Activated T-cell treated with anti-CD3 and anti-CD28 coated beads, Interleukin-2, amount 50 U/mL, for 4 hours (primary cell): ENCODE measurements around the gene TRPV6. TPM values are rescaled to one million over a fixed set of nuclear protein-coding genes. Genes with fewer than 3 reads are reported as not detected.

Experiments used
- ATAC-seq, 2 donors: fragments of 200-7000 bp; cut with Tn5 transposase; one replicate each; pipeline ENCODE4 v1.10.0; 2021
- DNase-seq: peaks from one replicate; pipeline ENCODE4 v3.0.0-alpha.2; 2020
- H3K27me3 Mint-ChIP-seq: one replicate; pipeline ENCODE4 v1.8.0; 2021; ENCODE audit warnings: low read depth, mixed read lengths
- H3K36me3 Mint-ChIP-seq: one replicate; pipeline ENCODE4 v1.8.0; 2022; ENCODE audit warnings: mixed read lengths; ENCODE audit not compliant: insufficient read depth
- H3K4me1 Mint-ChIP-seq: one replicate; pipeline ENCODE4 v1.8.0; 2021; ENCODE audit warnings: low read depth, mixed read lengths
- H3K4me3 Mint-ChIP-seq: one replicate; pipeline ENCODE4 v1.8.0; 2021; ENCODE audit warnings: mild to moderate bottlenecking, moderate library complexity, mixed read lengths
- H3K9me3 Mint-ChIP-seq: one replicate; pipeline ENCODE4 v1.8.0; 2021; ENCODE audit warnings: mixed read lengths
- total RNA-seq, 3 donors: library from RNA; stranded (reverse); gene quantifications; one replicate each; pipeline ENCODE4 v1.2.1, GENCODE V29; 2021

The TRPV6 gene
- total RNA-seq, 3 donors from 2014 or later = not detected

DNA sequence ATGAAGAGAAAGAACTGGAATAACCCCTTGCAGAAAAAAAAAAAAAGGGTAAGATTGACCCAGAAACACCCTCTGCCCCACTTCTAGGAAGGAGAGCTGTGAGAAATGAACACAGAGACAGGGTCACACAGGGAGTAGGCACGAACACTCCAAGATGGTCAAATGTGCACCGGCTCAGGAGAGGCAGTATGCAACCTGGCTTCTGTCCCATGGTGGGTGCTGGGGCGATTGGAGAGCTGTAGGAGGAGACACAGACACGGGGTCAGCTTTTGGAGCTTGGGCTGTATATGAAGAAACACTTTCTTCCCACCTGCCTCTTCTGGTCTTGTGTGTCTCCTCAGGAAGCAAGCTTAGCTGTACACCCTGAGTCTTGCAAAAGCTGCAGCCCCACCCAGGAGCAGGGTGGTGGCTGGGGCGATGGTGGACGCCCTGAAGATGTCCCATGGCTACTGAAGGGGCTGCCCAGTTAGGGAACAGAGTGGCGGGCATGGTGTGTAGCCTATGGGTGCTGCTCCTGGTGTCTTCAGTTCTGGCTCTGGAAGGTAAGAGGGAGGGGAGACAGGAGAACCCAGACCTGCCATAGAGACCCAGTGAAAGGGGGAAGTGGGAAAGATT lies 22.7 kb downstream of the TRPV6 start:
- ATAC-seq (no peak), DNase-seq (no peak)
- Mint-ChIP-seq H3K4me3 (no peak overlapping the region), H3K9me3 (no peaks in the 10 kb centered on the region), H3K4me1 (peaks cover 3% of the 10 kb centered on the region), H3K36me3 (peaks cover 4% of the 10 kb centered on the region), H3K27me3 (no peaks in the 10 kb centered on the region)

DNA sequence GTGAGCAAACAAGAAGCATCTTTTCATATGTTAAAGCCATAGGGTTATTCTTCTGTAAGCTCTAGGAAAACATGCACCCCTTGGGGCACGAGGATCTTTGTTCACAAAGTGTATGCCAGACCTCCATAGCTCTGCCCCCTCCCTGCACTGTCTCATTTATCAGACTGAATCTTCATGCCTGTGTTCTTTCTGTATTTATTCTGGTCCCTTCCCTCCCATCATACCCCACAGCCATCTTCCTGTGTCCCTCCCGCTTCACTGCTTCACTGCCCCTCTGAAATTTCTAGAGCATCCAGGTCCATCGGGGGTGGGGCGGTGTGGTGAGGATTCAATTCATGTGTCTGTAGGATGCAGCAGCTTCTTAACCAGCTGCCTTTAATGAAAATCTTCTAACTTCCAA lies 23.2 kb downstream of the TRPV6 start:
- no peak overlapping the region for H3K4me3 Mint-ChIP-seq
- DNase-seq (no peak), ATAC-seq (no peak)
- peaks cover 6% of the 10 kb centered on the region for H3K4me1 Mint-ChIP-seq
- no peaks in the 10 kb centered on the region for H3K9me3 Mint-ChIP-seq
- H3K27me3 Mint-ChIP-seq = no peaks in the 10 kb centered on the region
- peaks cover 4% of the 10 kb centered on the region for H3K36me3 Mint-ChIP-seq

DNA sequence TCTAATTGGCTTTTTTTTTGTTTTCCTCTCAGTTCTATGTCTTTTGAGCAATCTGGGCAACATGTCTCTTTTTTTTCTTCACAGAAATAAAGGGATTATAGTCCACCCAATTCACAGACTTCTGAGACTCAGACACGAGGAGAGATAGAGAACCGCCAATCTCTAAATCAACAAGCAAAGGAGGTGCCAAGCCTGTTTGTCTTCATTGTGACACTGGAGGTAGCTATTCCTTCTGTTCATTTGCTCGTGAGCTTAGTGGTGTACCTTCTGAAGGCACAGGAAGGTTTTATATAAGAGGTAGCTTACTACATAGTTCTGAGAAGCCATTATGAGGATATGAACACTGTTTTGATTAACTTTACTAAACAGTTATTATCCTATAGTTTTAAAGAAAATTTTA lies 24.6 kb downstream of the TRPV6 start:
- Mint-ChIP-seq H3K27me3 (no peaks in the 10 kb centered on the region), H3K9me3 (no peaks in the 10 kb centered on the region)

DNA sequence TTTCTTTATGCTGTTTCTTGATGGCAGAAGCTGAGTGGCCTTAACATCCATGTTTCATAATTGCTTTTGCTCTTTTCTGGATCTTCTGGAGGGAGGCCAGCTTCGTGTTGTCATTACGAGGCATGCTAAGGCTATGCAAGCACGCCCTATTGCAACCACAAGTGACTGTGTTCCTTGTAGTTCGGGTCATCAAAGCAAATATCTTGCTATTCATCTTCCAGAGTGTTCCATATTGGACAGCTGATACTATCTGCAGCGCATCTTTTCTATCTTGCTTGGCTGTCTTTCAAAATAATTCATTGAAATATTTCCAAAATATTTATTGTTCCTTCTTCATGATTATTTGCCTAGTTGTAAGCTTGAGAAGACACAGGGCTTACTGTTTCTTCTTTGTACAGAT lies 25.7 kb downstream of the TRPV6 start:
- Mint-ChIP-seq H3K4me1 (peaks cover 20% of the 10 kb centered on the region), H3K9me3 (no peaks in the 10 kb centered on the region), H3K36me3 (peaks cover 4% of the 10 kb centered on the region), H3K4me3 (no peak overlapping the region), H3K27me3 (no peaks in the 10 kb centered on the region)
- ATAC-seq = no peak
- DNase-seq = no peak

More for the DNA sequence above, 24.6 kb downstream of the TRPV6 start:
- Mint-ChIP-seq H3K4me1 (peaks cover 18% of the 10 kb centered on the region), H3K4me3 (no peak overlapping the region), H3K36me3 (peaks cover 4% of the 10 kb centered on the region)
- DNase-seq = no peak
- no peak for ATAC-seq

DNA sequence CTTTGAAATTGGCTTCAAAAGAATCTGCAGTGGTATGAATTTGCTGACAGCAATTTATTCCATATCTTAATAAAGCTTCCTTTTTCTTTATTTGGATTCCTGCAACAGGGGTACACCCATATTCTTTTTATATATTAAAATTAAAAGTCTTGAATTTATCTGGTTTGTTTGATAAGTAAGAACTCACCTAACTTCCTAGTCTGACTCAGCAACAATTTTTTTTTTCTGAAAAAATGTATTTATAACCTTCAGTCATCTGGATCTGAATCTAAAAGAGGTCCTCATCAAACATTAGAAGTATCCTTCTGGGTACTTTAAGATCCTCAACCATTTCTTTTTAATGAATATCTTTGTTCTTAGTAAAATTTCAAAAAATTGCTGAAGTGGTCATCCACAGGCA lies 26.1 kb downstream of the TRPV6 start:
- Mint-ChIP-seq H3K4me1 (peaks cover 20% of the 10 kb centered on the region), H3K27me3 (no peaks in the 10 kb centered on the region), H3K4me3 (no peak overlapping the region), H3K9me3 (no peaks in the 10 kb centered on the region), H3K36me3 (peaks cover 4% of the 10 kb centered on the region)
- ATAC-seq (no peak), DNase-seq (no peak)

DNA sequence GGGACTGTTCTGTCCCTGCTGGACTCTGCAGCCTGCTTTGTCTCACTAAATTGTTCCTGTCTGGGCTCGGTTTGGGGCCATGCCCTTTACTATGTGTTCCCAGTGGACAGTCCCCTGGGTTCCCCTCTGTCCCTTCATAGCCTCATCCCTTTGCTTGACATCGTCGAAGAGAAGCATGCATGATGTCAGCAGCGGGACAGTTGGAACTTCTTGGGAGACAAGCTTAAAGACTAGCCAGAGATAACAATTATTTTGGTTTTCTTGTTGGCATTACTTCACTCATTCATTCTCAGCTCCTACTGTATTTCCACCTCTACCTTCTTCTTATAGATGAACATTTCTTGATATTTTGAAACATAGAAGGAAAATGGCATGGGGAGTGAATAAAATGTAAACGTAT lies 27.9 kb downstream of the TRPV6 start:
- H3K9me3 Mint-ChIP-seq = no peaks in the 10 kb centered on the region
- peak overlapping the region; percentile 11 for H3K4me3 Mint-ChIP-seq
- H3K27me3 Mint-ChIP-seq = no peaks in the 10 kb centered on the region
- DNase-seq (no peak), ATAC-seq (no peak)
- H3K4me1 Mint-ChIP-seq = peaks cover 23% of the 10 kb centered on the region
- no peaks in the 10 kb centered on the region for H3K36me3 Mint-ChIP-seq

DNA sequence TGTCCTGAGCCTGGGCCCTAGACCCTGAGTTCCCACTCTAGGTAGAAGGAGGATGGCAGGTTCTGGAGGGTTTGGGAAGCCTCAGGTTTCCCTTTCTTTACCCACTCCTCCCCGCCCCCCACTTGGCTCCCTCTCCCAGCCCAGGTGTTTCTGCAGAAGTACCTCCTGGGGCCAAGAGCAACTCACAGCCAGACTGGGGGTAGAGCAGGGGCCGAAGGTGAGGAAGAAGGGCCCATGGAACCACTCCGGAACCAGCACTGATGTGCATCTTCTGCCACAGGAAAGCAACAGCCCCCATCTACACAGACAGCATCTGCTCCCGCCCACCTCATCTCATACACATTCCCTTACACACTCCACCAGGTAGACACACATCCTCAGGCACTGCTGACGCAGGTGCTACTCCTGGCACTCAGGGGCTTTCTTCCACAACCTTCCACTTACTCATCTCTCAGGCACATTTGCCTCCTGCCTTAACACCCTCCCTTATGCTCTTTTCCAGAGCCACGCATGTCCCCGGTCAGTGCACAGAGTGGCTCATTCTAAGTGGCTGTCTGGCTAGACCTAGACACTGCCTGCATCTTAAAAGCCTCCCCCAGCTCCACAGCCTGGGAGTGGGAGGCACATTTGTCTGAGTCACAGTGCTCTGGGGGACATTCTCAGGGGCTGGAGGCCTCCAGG lies 28.8 kb downstream of the TRPV6 start:
- Mint-ChIP-seq H3K4me3 (peak overlapping the region; percentile 78), H3K9me3 (no peaks in the 10 kb centered on the region), H3K4me1 (peaks cover 23% of the 10 kb centered on the region), H3K36me3 (no peaks in the 10 kb centered on the region), H3K27me3 (no peaks in the 10 kb centered on the region)
- DNase-seq (no peak), ATAC-seq (no peak)

DNA sequence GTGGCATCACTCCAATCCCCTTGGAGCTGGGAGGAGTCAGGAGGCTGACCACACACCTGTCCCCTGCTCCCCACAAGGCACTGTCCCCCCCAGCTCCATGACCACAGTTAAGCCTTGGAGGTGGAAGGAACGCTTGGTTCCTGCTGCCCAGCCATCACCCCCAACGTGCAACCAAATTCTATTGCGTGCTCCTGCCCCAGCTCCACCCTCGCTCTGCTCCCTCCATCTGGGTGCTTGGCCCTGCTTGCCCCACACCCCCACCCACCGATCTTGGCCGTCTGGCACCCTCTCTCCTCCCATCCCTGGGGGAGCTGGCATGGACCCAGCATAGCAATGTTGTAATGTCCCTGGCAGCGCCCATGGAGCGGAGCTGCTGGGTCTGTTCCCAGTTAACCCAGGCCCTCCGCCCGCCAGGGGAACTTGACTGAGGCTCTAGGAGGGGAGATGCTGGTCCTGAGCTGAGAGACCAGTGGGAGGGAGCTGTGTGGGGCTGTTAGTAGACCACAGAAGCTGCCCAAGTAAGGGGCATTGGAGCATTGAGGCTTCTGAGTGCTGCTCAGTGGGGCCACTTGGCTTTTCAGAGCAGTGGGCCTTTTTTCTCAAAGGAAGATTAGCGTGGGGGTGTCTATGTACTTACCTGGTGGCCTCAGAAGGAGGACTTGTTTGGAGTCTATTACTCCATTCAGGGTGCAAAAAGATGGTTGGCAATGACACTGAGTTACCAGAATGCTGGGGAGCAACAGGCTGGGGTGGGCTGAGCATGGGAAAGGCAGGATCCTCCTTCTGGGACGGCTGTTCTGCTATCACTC lies 29.6 kb downstream of the TRPV6 start:
- H3K27me3 Mint-ChIP-seq = no peaks in the 10 kb centered on the region
- H3K9me3 Mint-ChIP-seq = no peaks in the 10 kb centered on the region
- peaks cover 24% of the 10 kb centered on the region for H3K4me1 Mint-ChIP-seq
- peak overlapping the region; percentile 78 for H3K4me3 Mint-ChIP-seq
- H3K36me3 Mint-ChIP-seq = no peaks in the 10 kb centered on the region
- no peak for ATAC-seq
- no peak for DNase-seq

DNA sequence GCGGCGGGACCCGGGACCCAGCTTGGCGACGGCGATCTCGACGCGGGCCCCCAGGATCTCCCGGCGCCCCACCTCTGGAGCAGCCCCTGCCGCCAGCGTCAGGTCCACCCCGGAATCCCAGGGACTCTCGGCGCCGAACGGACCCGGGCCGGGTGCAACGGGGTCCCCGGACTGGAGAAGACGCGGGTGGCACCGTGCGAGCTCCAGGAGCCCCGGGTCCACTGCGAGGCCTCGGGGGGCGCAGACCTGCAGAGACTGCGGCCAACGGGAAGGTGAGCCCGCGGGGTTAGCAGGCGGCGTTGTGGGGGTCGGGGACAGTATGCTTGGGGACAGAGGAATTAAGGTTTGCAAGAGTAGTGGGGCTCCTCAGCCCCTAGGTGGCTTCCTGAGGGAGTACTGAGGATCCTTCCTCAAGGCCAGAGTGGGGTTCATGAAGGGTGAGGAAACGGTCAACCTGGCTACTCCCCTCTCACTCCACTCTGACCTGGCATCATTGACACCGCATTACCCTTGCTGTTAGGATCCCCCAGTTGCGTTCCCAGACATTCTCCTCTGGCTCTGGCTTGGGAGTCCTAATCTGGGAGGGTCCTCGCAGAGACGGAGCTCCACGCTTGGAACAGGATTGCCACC lies 30.3 kb downstream of the TRPV6 start:
- Mint-ChIP-seq H3K4me3 (peak overlapping the region; percentile 78), H3K36me3 (no peaks in the 10 kb centered on the region), H3K4me1 (peaks cover 26% of the 10 kb centered on the region), H3K9me3 (no peaks in the 10 kb centered on the region), H3K27me3 (no peaks in the 10 kb centered on the region)
- DNase-seq (no peak), ATAC-seq (no peak)

DNA sequence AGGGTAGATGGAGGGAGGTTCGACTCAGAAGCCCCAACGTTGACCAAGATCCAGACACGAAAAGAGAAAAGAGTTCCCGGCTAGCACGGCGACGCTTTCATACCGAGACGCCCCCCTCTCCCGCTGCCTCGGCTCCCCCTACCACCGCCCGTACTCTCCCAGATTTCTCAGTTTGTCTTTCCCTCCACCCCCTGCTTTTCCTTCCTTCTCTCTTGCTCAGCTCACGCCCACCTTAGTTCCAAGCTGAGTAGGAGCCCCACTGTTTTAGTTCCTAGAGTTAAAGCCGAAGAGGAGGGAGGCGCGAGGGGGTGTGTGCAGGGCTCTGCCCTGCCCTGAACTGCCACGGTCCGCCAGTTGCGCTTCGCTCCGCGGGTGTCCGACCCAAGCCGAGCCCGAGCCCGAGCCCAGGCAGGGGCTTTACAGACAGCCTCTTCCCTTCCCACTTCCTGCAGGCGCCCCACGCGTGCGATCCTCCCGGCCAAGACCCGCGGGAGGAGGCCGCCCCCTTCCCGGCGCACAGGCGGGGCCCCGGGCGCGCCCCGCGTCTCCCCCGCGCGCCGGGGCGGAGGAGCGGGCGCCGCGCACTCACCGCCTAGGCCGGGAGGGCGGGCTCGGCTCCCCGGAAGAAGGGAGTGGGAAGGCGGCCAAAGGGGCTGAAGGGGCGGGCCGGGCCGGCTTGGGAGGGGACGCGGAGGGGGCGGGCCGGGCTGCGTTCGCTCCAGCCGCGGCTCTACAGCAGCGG lies 31.0 kb downstream of the TRPV6 start, which contains the start of gene EPHB6:
Gene EPHB6, plus strand, starts transcription at position 705 of the 742 bp plus-strand sequence. CDS start 8,152 bp downstream, outside the sequence.
- no peaks in the 10 kb centered on the region for H3K27me3 Mint-ChIP-seq
- ATAC-seq = peak; percentile 72 to 75
- H3K4me3 Mint-ChIP-seq = peak within 1 kb of the TSS; percentile 89
- peak; percentile 35 for DNase-seq
- H3K4me1 Mint-ChIP-seq = peaks cover 26% of the 10 kb centered on the region
- H3K9me3 Mint-ChIP-seq = no peaks in the 10 kb centered on the region
- H3K36me3 Mint-ChIP-seq = no peaks in the 10 kb centered on the region

DNA sequence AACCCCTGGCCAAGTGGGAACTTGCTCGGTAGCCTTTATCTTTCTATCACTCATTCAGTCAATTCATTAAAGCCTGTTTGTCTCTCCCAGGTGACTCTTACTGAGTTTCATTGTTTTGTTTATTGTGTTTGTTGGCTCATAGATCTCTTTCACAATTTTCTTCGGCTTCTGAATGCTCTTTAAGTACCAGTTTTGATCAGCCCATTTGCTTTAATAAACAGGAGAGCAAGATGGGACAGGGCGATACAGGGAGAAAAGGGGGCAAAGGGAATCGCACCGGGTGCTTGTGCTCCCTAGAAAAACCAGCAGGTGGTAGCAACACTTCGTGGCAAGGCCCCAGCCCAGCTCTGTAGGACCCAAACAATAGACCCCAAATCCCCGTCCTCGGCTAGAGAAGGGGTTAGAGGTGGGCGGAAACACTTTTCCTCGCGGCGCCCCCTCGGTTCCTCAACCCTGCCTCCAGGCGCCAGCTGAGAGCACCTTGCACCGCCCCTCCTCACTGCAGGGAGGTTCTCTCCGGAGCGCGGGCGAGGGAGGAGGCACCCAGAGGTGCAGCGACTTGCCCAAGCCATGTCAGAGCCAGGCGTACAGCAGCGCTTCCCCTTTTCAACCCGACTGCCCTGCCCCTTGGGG lies 31.7 kb downstream of the TRPV6 start:
- peak; percentile 84 to 85 for ATAC-seq
- Mint-ChIP-seq H3K9me3 (no peaks in the 10 kb centered on the region), H3K4me3 (peak overlapping the region; percentile 89), H3K36me3 (no peaks in the 10 kb centered on the region), H3K27me3 (peaks cover 4% of the 10 kb centered on the region), H3K4me1 (peaks cover 24% of the 10 kb centered on the region)
- DNase-seq = peak; percentile 51

DNA sequence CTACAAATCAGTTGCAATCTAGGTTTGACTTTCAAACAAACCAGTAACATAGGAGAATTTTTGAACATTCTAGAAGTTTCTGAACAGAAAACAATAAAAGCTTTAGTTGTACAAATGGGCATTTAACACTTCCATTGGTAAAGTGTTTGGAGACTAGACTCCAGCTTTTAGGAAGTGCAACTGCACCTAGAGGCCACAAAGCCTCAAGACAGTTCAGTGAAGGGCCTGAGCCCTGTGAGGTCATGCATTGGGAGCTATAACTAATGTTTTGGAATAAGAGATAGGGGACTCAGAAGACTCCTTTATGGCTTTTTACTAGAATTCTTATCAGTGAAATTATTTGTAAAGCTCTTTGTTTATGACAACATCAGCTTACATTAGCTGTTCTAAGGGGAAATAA lies 33.6 kb downstream of the TRPV6 start:
- Mint-ChIP-seq H3K27me3 (peaks cover 7% of the 10 kb centered on the region), H3K9me3 (no peaks in the 10 kb centered on the region), H3K4me3 (no peak overlapping the region), H3K36me3 (no peaks in the 10 kb centered on the region), H3K4me1 (peaks cover 17% of the 10 kb centered on the region)
- ATAC-seq (no peak), DNase-seq (no peak)

DNA sequence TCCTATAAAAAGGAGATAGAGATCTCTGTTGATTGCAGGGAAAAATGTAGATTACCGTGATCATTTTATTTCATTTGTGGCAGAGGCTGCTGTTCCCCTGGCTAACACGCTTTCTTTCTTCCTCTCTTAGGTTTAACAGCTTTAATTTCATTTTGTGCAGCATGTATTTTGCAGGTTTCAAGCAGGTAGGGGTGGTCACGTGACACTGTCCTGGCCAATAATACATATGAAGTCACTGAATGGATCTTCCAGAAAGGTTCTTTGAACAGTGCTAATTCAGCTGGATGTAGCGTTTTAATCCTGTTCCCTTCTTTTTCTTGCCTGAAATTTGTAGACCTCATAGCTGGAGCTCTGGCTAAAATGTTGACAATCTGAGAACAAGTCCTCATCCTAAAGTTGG lies 34.3 kb downstream of the TRPV6 start:
- H3K9me3 Mint-ChIP-seq = no peaks in the 10 kb centered on the region
- H3K27me3 Mint-ChIP-seq = peaks cover 7% of the 10 kb centered on the region
- no peak overlapping the region for H3K4me3 Mint-ChIP-seq
- DNase-seq = no peak
- peaks cover 12% of the 10 kb centered on the region for H3K4me1 Mint-ChIP-seq
- ATAC-seq = no peak
- H3K36me3 Mint-ChIP-seq = no peaks in the 10 kb centered on the region
